Mucosa of descending colon (tissue), 3 donors: Measurements from ENCODE around the gene SRP9. TPM values are rescaled to one million over a fixed set of nuclear protein-coding genes. Genes with fewer than 3 reads are reported as not detected.
"Not testable (repeated sequence)": the region's sequence is repeated elsewhere in the genome, so short reads cannot be mapped to it uniquely, and the experiment has no call there.

Experiments
- ATAC-seq: fragments of 200-7000 bp; cut with Tn5 transposase; one replicate; pipeline ENCODE4 v1.9.1; 2020; ENCODE audit warnings: mild to moderate bottlenecking, moderate library complexity
- DNase-seq, 3 donors: peaks; one replicate each; pipeline ENCODE4 v3.0.0-alpha.2; 2020
- H3K36me3 ChIP-seq: fragments of 200-600 bp; one replicate; pipeline ENCODE4 v1.8.0; 2021; ENCODE audit warnings: low read depth, mild to moderate bottlenecking
- H3K4me1 ChIP-seq: fragments of 200-600 bp; one replicate; pipeline ENCODE4 v1.8.0; 2021; ENCODE audit warnings: low read depth, mild to moderate bottlenecking
- H3K4me3 ChIP-seq: fragments of 200-600 bp; one replicate; pipeline ENCODE4 v1.8.0; 2021; ENCODE audit warnings: mild to moderate bottlenecking
- H3K9me3 ChIP-seq: fragments of 200-600 bp; one replicate; pipeline ENCODE4 v1.8.0; 2021; ENCODE audit warnings: mild to moderate bottlenecking
- CTCF ChIP-seq: fragments of 200-600 bp; IDR thresholded peaks from one replicate; pipeline ENCODE4 v1.8.0; 2022; ENCODE audit warnings: antibody characterized with exemption, mild to moderate bottlenecking
- intact Hi-C, 2 donors: fragments of 100-400 bp; cut with DNase I in 1 of 2; cut with micrococcal nuclease in 1 of 2; formaldehyde crosslinking; loops; one replicate each; pipeline versions ENCODE4 v1.11.0 to v1.11.1; 2022; cut with DNase I, micrococcal nuclease
- total RNA-seq, 3 donors: library from RNA; stranded (reverse); fragmentation: NEBNext Ultra II Directional in 2 of 3; extraction: Animal tissue kit (Norgen Biotek cat#: 25700) in 2 of 3; gene quantifications; one replicate each; pipeline versions ENCODE4 v1.2.1 to v1.2.4, GENCODE V29; 2021 to 2023
- donor health status: DM: no; HTN: no; CAD: no; lungs with moderate emphysema.
- donor health status: DM: no; HTN: no; CAD: no.
- donor health status: DM: no; HTN: yes; CAD: no.

Gene SRP9
- total RNA-seq, 3 donors from 2014 or later, result 168 to 208 (median 187) TPM

DNA sequence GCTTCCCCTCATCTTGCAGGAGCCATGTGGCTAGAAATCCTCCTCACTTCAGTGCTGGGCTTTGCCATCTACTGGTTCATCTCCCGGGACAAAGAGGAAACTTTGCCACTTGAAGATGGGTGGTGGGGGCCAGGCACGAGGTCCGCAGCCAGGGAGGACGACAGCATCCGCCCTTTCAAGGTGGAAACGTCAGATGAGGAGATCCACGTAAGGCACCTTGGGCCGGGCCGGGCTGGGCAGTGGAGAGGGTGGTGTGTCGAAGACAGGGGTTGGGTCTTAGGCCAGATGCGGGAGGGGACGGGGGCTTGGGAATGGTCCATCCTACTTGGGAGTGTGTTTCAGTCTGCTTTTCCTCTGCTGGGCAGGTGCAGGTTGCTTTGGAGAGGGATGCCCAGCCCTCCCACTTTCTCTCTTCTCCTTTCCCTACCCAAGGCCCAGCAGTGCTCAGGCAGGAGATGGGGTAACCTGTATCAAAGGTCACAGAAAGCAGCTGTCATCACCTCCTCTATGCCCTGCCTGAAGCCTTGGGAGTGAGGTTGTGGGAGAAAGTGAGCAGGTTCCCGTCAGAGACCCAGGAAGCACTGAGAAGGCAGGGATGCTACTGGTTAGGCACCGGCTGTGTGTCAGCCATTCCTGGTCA, 51.2 kb downstream of the SRP9 start:
- intact Hi-C loops, result no loop called here
- no peak for TF ChIP-seq CTCF
- H3K9me3 ChIP-seq, result no peaks in the 10 kb centered on the region
- ATAC-seq (no peak), DNase-seq (peak in 1 of 3 donors; percentile 46)
- peaks cover 4% of the 10 kb centered on the region for H3K36me3 ChIP-seq
- H3K4me1 ChIP-seq, result no peaks in the 10 kb centered on the region
- H3K4me3 ChIP-seq, result no peak overlapping the region

- Histone ChIP-seq H3K4me3 (no peak overlapping the region), H3K4me1 (no peaks in the 10 kb centered on the region), H3K9me3 (no peaks in the 10 kb centered on the region), H3K36me3 (peaks cover 4% of the 10 kb centered on the region)
- intact Hi-C loops, result no loop called here
- DNase-seq, result no peak
- ATAC-seq, result no peak
- no peak for TF ChIP-seq CTCF
Observed at GRCh38 chr1:225830841-225831240, 53.2 kb downstream of the SRP9 start.

DNA sequence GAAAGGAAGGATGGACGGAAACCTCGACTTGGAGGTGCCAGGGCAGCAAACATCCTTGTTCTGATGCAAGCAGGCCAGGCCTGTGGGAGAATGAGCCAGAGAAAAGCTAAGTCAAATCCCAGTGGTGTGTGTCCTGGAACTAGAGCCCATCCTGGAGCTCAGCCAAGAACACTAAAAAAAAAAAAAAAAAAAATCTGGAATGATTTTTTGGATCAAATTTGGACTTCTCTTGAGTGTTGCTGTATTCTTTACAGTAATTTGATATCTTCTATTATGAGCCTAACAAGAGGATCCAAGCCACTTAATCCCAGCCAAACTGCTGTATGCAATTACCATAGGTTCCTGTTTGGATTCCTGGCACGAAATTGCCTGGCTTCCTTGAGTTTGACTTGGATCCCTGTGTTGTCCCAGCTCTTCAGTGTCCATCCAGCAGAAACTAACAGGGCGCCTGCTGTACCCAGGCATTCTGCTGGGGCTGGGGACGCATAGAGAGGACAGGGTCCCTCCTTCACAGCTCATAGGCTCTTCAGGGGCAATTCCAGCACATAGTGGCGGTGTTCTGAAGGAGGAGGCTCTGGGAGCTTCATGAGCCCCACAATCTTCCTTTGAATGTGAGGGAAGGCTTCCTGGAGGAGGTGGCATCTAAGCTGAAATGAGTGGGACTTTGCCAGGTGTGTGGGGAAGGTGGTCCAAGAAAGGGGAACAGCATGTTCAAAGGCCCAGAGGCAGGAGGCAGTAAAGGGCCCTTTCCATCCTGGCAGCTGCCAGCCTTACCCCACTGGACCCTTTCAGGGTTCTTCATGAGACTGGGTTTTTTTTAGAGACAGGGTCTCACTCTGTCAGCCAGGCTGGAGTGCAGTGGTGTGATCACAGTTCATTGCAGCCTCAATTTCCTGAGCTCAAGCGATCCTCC, 57.0 kb downstream of the SRP9 start:
- Histone ChIP-seq H3K9me3 (no peaks in the 10 kb centered on the region), H3K4me1 (no peaks in the 10 kb centered on the region), H3K36me3 (peaks cover 4% of the 10 kb centered on the region), H3K4me3 (no peak overlapping the region)
- intact Hi-C loops, result no loop called here
- no peak for TF ChIP-seq CTCF
- DNase-seq (peak in 1 of 3 donors; percentile 53), ATAC-seq (peak; percentile 40)

- Histone ChIP-seq H3K4me1 (no peaks in the 10 kb centered on the region), H3K9me3 (no peaks in the 10 kb centered on the region), H3K36me3 (peaks cover 4% of the 10 kb centered on the region), H3K4me3 (no peak overlapping the region)
- intact Hi-C loops, result no loop called here
- ATAC-seq, result no peak
- no peak for TF ChIP-seq CTCF
- DNase-seq, result peak in 1 of 3 donors; percentile 50
Observed at GRCh38 chr1:225835856-225836255, 58.2 kb downstream of the SRP9 start.

GRCh38 chr1:225836296-225836695, 58.7 kb downstream of the SRP9 start:
- H3K4me3 ChIP-seq, intact Hi-C loops, H3K36me3 ChIP-seq, H3K9me3 ChIP-seq, H3K4me1 ChIP-seq, ATAC-seq: not testable (repeated sequence)
- DNase-seq, result peak in 1 of 3 donors; percentile 5

GRCh38 chr1:225838793-225839192, 61.2 kb downstream of the SRP9 start:
- ATAC-seq, result no peak
- Histone ChIP-seq H3K4me1 (no peaks in the 10 kb centered on the region), H3K4me3 (no peak overlapping the region), H3K9me3 (no peaks in the 10 kb centered on the region), H3K36me3 (no peaks in the 10 kb centered on the region)
- no peak for TF ChIP-seq CTCF
- peak in 1 of 3 donors; percentile 37 for DNase-seq
- intact Hi-C loops, result no loop called here
